Measurements from ENCODE around the gene ARHGEF3.

The ARHGEF3 gene

DNA sequence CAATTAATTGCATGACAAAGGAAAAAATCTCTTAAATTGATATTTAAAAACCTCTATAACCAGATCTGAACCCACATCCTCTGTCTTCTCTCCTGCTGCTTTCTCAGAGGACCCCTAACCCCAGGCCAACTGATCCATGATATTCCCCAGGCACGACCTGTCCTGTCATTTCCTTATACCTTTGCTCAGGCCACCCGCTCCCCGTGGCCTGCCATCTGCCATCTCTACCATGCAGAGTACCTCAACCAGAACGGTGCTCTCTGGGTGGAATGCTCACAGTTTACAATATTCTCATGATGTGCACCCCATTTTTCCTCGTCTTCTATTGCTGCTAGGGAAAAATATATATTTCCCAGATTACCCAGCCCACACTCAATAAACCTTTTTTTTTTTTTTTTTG lies 57.7 kb downstream of the ARHGEF3 start:
- Histone ChIP-seq H3K9me3 (ENCODE audit: low read length) (no peaks in the 10 kb centered on the region), H2AFZ (ENCODE audit: low read length) (no peak overlapping the region), H3K4me2 (ENCODE audit: low read length) (no peak overlapping the region), H3K79me2 (ENCODE audit: insufficient read depth, low read length) (no peaks in the 10 kb centered on the region), H3K9ac (ENCODE audit: low read length) (no peak overlapping the region), H3K9me2 (ENCODE audit: low read depth, low read length) (no peaks in the 10 kb centered on the region), H3K27ac (ENCODE audit: low read depth, low read length, poor library complexity, severe bottlenecking) (no peak overlapping the region), H3K4me1 (ENCODE audit: insufficient read depth, low read length, severe bottlenecking) (no peaks in the 10 kb centered on the region), H3K4me3 (ENCODE audit: low read depth, low read length, poor library complexity, severe bottlenecking) (no peak overlapping the region), H3K36me3 (ENCODE audit: insufficient read depth, low read length) (peaks cover 12% of the 10 kb centered on the region), H3K27me3 (ENCODE audit: insufficient read depth, low read length) (no peaks in the 10 kb centered on the region), H3F3A (ENCODE audit: insufficient read depth, low read length) (no peaks in the 10 kb centered on the region), H4K20me1 (ENCODE audit: insufficient read depth, low read length) (no peaks in the 10 kb centered on the region)
- TF ChIP-seq, protein P1, sequence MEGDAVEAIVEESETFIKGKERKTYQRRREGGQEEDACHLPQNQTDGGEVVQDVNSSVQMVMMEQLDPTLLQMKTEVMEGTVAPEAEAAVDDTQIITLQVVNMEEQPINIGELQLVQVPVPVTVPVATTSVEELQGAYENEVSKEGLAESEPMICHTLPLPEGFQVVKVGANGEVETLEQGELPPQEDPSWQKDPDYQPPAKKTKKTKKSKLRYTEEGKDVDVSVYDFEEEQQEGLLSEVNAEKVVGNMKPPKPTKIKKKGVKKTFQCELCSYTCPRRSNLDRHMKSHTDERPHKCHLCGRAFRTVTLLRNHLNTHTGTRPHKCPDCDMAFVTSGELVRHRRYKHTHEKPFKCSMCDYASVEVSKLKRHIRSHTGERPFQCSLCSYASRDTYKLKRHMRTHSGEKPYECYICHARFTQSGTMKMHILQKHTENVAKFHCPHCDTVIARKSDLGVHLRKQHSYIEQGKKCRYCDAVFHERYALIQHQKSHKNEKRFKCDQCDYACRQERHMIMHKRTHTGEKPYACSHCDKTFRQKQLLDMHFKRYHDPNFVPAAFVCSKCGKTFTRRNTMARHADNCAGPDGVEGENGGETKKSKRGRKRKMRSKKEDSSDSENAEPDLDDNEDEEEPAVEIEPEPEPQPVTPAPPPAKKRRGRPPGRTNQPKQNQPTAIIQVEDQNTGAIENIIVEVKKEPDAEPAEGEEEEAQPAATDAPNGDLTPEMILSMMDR (IDR thresholded peaks at IDR 0.05; ENCODE audit: low read length): no peak
- no peak for TF ChIP-seq EZH2 (IDR thresholded peaks at IDR 0.05; ENCODE audit: borderline replicate concordance, low read length)

DNA sequence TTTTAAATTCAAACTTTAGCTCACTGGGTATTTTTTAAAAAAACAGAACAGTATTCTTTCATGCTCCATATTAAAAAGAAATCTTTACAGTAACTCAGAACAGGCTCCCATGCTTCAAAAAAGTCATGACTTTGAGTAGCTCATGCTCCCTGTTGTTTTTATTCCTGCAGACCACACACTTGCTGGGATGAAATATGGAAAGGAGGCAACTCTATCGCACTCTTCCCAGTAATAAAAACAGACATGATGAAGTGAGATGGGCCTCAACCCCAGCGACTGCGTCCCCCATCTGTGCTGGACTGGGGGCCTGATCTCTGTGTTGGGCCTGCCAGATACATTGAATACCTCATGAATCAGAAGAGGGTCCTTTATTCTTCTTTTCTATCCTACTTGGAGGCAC lies 58.9 kb downstream of the ARHGEF3 start:
- H3K9me2 ChIP-seq (ENCODE audit: low read depth, low read length): no peaks in the 10 kb centered on the region
- H4K20me1 ChIP-seq (ENCODE audit: insufficient read depth, low read length): no peaks in the 10 kb centered on the region
- H2AFZ ChIP-seq (ENCODE audit: low read length): no peak overlapping the region
- H3F3A ChIP-seq (ENCODE audit: insufficient read depth, low read length): no peaks in the 10 kb centered on the region
- H3K36me3 ChIP-seq (ENCODE audit: insufficient read depth, low read length): peaks cover 8% of the 10 kb centered on the region
- H3K4me3 ChIP-seq (ENCODE audit: low read depth, low read length, poor library complexity, severe bottlenecking): no peak overlapping the region
- no peaks in the 10 kb centered on the region for H3K27me3 ChIP-seq (ENCODE audit: insufficient read depth, low read length)
- no peaks in the 10 kb centered on the region for H3K4me1 ChIP-seq (ENCODE audit: insufficient read depth, low read length, severe bottlenecking)
- no peak overlapping the region for H3K27ac ChIP-seq (ENCODE audit: low read depth, low read length, poor library complexity, severe bottlenecking)
- TF ChIP-seq, protein P1 (IDR thresholded peaks at IDR 0.05; ENCODE audit: low read length): no peak
- no peak for TF ChIP-seq EZH2 (IDR thresholded peaks at IDR 0.05; ENCODE audit: borderline replicate concordance, low read length)
- H3K79me2 ChIP-seq (ENCODE audit: insufficient read depth, low read length): no peaks in the 10 kb centered on the region
- H3K9me3 ChIP-seq (ENCODE audit: low read length): no peaks in the 10 kb centered on the region
- H3K9ac ChIP-seq (ENCODE audit: low read length): no peak overlapping the region
- H3K4me2 ChIP-seq (ENCODE audit: low read length): no peak overlapping the region

DNA sequence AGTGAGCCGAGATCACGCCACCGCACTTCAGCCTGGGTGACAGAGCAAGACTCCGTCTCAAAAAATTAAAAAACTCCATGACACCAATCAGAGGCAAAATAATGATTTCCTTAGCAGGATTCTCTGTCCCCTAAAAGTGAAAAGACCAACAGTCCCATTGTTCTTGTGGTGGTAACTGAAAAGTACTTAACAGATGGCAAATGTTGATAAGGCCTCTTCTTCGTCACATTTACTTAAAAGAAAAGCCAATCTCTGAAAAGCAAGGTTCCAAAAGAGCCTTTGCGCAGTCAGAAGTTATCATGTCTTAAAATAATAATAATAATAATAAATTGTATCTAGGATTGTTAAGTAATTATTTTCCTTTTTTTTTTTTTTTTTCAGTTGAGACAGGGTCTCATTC lies 62.7 kb downstream of the ARHGEF3 start:
- H2AFZ ChIP-seq (ENCODE audit: low read length): no peak overlapping the region
- H3K27me3 ChIP-seq (ENCODE audit: insufficient read depth, low read length): no peaks in the 10 kb centered on the region; the same call in 1 of the 2 replicates
- no peaks in the 10 kb centered on the region for H4K20me1 ChIP-seq (ENCODE audit: insufficient read depth, low read length)
- no peak overlapping the region for H3K9ac ChIP-seq (ENCODE audit: low read length)
- H3K27ac ChIP-seq (ENCODE audit: low read depth, low read length, poor library complexity, severe bottlenecking): no peak overlapping the region
- no peaks in the 10 kb centered on the region for H3F3A ChIP-seq (ENCODE audit: insufficient read depth, low read length)
- H3K4me2 ChIP-seq (ENCODE audit: low read length): no peak overlapping the region
- H3K9me2 ChIP-seq (ENCODE audit: low read depth, low read length): no peaks in the 10 kb centered on the region
- TF ChIP-seq EZH2 (IDR thresholded peaks at IDR 0.05; ENCODE audit: borderline replicate concordance, low read length): no peak
- TF ChIP-seq, protein P1 (IDR thresholded peaks at IDR 0.05; ENCODE audit: low read length): no peak
- no peaks in the 10 kb centered on the region; the same call in 1 of the 2 replicates for H3K36me3 ChIP-seq (ENCODE audit: insufficient read depth, low read length)
- no peaks in the 10 kb centered on the region for H3K9me3 ChIP-seq (ENCODE audit: low read length)
- H3K79me2 ChIP-seq (ENCODE audit: insufficient read depth, low read length): no peaks in the 10 kb centered on the region
- no peaks in the 10 kb centered on the region for H3K4me1 ChIP-seq (ENCODE audit: insufficient read depth, low read length, severe bottlenecking)
- no peak overlapping the region for H3K4me3 ChIP-seq (ENCODE audit: low read depth, low read length, poor library complexity, severe bottlenecking)
